ENCODE data around the gene TAAR1. TPM values are rescaled to one million over a fixed set of nuclear protein-coding genes. Genes with fewer than 3 reads are reported as not detected.
"Not testable (repeated sequence)": the region's sequence is repeated elsewhere in the genome, so short reads cannot be mapped to it uniquely, and the experiment has no call there.

The TAAR1 gene
- total RNA-seq, 1 donor from 2014 or later, result not detected

DNA sequence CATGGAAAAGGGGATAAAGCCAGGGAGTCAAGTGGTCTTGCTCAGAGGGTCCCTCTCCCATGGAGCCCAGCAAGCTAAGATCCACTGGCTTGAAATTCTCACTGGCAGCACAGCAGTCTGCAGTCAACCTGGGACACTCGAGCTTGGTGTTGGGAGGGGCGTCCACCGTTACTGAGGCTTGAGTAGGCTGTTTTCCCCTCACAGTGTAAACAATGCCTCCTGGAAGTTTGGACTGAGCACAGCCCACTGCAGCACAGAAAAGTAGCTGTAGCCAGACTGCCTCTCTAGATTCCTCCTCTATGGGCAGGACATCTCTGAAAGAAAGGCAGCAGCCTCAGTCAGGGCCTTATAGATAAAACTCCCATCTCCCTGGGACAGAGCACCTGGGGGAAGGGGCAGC, 23.7 kb downstream of the TAAR1 start:
- H3K27ac ChIP-seq (replicated peaks); H3K36me3 ChIP-seq; H3K4me1 ChIP-seq; H3K4me3 ChIP-seq; intact Hi-C loops (cut with micrococcal nuclease); DNase-seq: not testable (repeated sequence)
- H3K9me3 ChIP-seq (replicated peaks), result peaks cover 16% of the 10 kb centered on the region
- H3K27me3 ChIP-seq (ENCODE audit: low read depth), result peaks cover 28% of the 10 kb centered on the region

DNA sequence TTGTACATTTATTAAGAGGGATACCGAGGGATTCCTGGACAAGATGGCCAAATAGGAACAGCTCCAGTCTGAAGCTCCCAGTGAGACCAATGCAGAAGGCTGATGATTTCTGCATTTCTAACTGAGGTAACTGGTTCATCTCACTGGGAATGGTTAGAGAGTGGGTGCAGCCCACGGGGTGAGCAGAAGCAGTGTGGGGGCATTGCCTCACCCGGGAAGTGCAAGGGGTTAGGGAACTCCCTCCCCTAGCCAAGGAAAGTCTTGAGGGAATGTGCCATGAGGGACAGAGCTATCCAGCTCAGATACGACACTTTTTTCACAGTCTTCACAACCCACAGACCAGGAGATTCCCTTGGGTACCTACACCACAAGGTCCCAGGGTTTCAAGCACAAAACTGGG, 24.2 kb downstream of the TAAR1 start:
- H3K9me3 ChIP-seq (replicated peaks), result peaks cover 14% of the 10 kb centered on the region
- no peaks in the 10 kb centered on the region for H3K36me3 ChIP-seq
- TF ChIP-seq, protein P1, sequence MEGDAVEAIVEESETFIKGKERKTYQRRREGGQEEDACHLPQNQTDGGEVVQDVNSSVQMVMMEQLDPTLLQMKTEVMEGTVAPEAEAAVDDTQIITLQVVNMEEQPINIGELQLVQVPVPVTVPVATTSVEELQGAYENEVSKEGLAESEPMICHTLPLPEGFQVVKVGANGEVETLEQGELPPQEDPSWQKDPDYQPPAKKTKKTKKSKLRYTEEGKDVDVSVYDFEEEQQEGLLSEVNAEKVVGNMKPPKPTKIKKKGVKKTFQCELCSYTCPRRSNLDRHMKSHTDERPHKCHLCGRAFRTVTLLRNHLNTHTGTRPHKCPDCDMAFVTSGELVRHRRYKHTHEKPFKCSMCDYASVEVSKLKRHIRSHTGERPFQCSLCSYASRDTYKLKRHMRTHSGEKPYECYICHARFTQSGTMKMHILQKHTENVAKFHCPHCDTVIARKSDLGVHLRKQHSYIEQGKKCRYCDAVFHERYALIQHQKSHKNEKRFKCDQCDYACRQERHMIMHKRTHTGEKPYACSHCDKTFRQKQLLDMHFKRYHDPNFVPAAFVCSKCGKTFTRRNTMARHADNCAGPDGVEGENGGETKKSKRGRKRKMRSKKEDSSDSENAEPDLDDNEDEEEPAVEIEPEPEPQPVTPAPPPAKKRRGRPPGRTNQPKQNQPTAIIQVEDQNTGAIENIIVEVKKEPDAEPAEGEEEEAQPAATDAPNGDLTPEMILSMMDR (IDR thresholded peaks at IDR 0.05; ENCODE audit: borderline replicate concordance), result no peak
- H3K4me3 ChIP-seq, result no peak overlapping the region
- H3K27ac ChIP-seq (replicated peaks), result no peak overlapping the region
- intact Hi-C loops (cut with micrococcal nuclease), result no loop called here
- H3K27me3 ChIP-seq (ENCODE audit: low read depth), result peaks cover 28% of the 10 kb centered on the region
- no peaks in the 10 kb centered on the region for H3K4me1 ChIP-seq
- DNase-seq, result no peak

DNA sequence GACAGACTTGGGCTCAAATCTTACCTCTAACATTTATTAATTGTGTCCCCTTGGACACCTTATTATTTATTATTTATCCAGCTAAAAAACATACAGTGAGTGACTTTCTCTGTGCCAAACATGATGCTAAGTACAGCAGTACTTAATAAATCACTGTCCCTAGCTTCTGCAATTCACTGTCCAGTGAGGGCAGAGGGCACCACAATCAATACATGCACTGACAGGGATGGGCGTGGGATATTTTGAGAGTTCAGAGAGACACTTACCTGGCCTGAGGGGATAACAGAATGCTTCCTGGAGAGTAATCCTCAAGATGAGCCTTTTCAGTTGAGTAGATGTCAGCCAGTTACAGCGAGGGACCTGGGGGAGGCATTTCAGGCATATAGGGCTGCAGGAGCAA, 25.6 kb downstream of the TAAR1 start:
- Histone ChIP-seq H3K4me1 (no peaks in the 10 kb centered on the region), H3K9me3 (replicated peaks) (peaks cover 17% of the 10 kb centered on the region), H3K4me3 (no peak overlapping the region), H3K27me3 (ENCODE audit: low read depth) (peaks cover 28% of the 10 kb centered on the region), H3K27ac (replicated peaks) (no peak overlapping the region), H3K36me3 (no peaks in the 10 kb centered on the region)
- no peak for DNase-seq
- TF ChIP-seq, protein P1 (IDR thresholded peaks at IDR 0.05; ENCODE audit: borderline replicate concordance), result no peak
- intact Hi-C loops (cut with micrococcal nuclease), result no loop called here

DNA sequence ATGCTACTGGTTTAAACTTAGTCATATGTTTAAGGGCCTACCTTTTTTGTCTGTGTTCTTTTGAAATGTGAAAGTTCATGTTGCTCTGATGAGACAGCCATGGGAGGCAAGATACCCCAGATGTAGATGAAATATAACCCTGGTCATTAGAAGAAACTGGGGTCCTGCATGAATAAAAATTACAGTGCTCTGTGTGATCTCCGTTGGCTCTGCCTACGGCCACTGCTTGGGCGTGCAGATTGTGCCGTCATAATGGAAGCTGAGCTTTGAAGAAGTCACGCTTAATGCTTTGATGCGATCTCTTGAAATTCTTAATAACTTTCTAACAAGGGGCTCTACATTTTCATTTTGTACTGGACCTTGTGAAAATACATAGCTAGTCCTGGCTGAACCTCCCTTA, 34.8 kb downstream of the TAAR1 start, which contains the start of gene TAAR2:
TSS of gene TAAR2 (minus strand) at position 101 of the 400 bp plus-strand sequence. CDS start at position 101, 0 bp downstream.
- H3K4me3 ChIP-seq, result no peak within 1 kb of the TSS
- DNase-seq, result no peak
- H3K36me3 ChIP-seq, result no peaks in the 10 kb centered on the region
- TF ChIP-seq, protein P1 (IDR thresholded peaks at IDR 0.05; ENCODE audit: borderline replicate concordance), result no peak
- intact Hi-C loops (cut with micrococcal nuclease), result no loop called here
- no peaks in the 10 kb centered on the region for H3K4me1 ChIP-seq
- peaks cover 25% of the 10 kb centered on the region for H3K27me3 ChIP-seq (ENCODE audit: low read depth)
- H3K9me3 ChIP-seq (replicated peaks), result peaks cover 25% of the 10 kb centered on the region
- H3K27ac ChIP-seq (replicated peaks), result no peak within 1 kb of the TSS

- H3K36me3 ChIP-seq, result no peaks in the 10 kb centered on the region
- TF ChIP-seq, protein P1 (IDR thresholded peaks at IDR 0.05; ENCODE audit: borderline replicate concordance), result no peak
- peaks cover 25% of the 10 kb centered on the region for H3K27me3 ChIP-seq (ENCODE audit: low read depth)
- no peak overlapping the region for H3K4me3 ChIP-seq
- no peak for DNase-seq
- intact Hi-C loops (cut with micrococcal nuclease), result no loop called here
- no peaks in the 10 kb centered on the region for H3K4me1 ChIP-seq
- H3K27ac ChIP-seq (replicated peaks), result no peak overlapping the region
- H3K9me3 ChIP-seq (replicated peaks), result peaks cover 19% of the 10 kb centered on the region
These were observed 35.7 kb downstream of the TAAR1 start for GRCh38 chr6:132623106-132623845.

DNA sequence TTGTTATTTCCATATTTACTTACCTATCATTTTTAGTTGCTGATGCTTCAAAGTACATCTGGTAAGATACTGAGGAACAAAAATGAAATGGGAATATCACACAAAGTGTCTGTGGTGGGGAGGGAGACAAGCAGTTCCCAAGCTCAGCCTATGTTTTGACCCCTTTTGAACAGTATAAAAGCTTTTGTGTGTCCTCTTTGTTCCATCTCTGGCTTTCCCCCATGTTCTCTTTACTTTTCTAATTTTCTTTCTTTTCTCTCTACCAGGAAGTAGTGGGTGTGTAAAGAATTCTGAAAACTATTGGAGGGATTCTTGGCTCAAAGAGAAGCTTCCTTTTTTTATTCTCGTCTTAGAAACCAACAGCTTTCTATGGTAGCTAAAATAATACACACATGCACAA, 42.3 kb downstream of the TAAR1 start:
- intact Hi-C loops (cut with micrococcal nuclease), result no loop called here
- H3K4me3 ChIP-seq, result no peak overlapping the region
- H3K9me3 ChIP-seq (replicated peaks), result no peaks in the 10 kb centered on the region
- no peaks in the 10 kb centered on the region for H3K36me3 ChIP-seq
- DNase-seq, result no peak
- no peak overlapping the region for H3K27ac ChIP-seq (replicated peaks)
- TF ChIP-seq, protein P1 (IDR thresholded peaks at IDR 0.05; ENCODE audit: borderline replicate concordance), result no peak
- H3K27me3 ChIP-seq (ENCODE audit: low read depth), result peaks cover 9% of the 10 kb centered on the region
- no peaks in the 10 kb centered on the region for H3K4me1 ChIP-seq
